ENCODE results near the gene GPC6. TPM values are rescaled to one million over a fixed set of nuclear protein-coding genes. Genes with fewer than 3 reads are reported as not detected.
"Not testable (repeated sequence)": the region's sequence is repeated elsewhere in the genome, so short reads cannot be mapped to it uniquely, and the experiment has no call there.

Gene GPC6
- total RNA-seq, 1 donor from 2014 or later = 8.4 TPM

GRCh38 chr13:94301487-94301886 lies 1074.9 kb downstream of the GPC6 start:
- DNase-seq (no peak), ATAC-seq (no peak)
- H3K27me3 ChIP-seq = no peaks in the 10 kb centered on the region
- no peaks in the 10 kb centered on the region for H3K36me3 ChIP-seq
- intact Hi-C loops (cut with DNase I) = no loop called here
- no peak for TF ChIP-seq CTCF (IDR thresholded peaks at IDR 0.05)
- no peaks in the 10 kb centered on the region for H3K4me1 ChIP-seq
- H3K9me3 ChIP-seq = no peaks in the 10 kb centered on the region
- no peak overlapping the region for H3K27ac ChIP-seq
- H3K4me3 ChIP-seq = no peak overlapping the region

GRCh38 chr13:94302847-94303565 lies 1076.4 kb downstream of the GPC6 start:
- H3K4me1 ChIP-seq; H3K27me3 ChIP-seq; intact Hi-C loops (cut with DNase I); ATAC-seq; H3K9me3 ChIP-seq; DNase-seq; H3K36me3 ChIP-seq; H3K4me3 ChIP-seq; H3K27ac ChIP-seq: not testable (repeated sequence)

GRCh38 chr13:94303644-94304174 lies 1077.1 kb downstream of the GPC6 start:
- TF ChIP-seq CTCF (IDR thresholded peaks at IDR 0.05) = no peak
- DNase-seq (no peak), ATAC-seq (no peak)
- Histone ChIP-seq H3K27me3 (no peaks in the 10 kb centered on the region), H3K36me3 (no peaks in the 10 kb centered on the region), H3K9me3 (no peaks in the 10 kb centered on the region), H3K4me3 (no peak overlapping the region), H3K4me1 (no peaks in the 10 kb centered on the region), H3K27ac (no peak overlapping the region)
- intact Hi-C loops (cut with DNase I) = no loop called here

- intact Hi-C loops (cut with DNase I) = no loop called here
- DNase-seq (no peak), ATAC-seq (no peak)
- Histone ChIP-seq H3K9me3 (no peaks in the 10 kb centered on the region), H3K27ac (no peak overlapping the region), H3K36me3 (no peaks in the 10 kb centered on the region), H3K4me3 (no peak overlapping the region), H3K4me1 (no peaks in the 10 kb centered on the region), H3K27me3 (no peaks in the 10 kb centered on the region)
- no peak for TF ChIP-seq CTCF (IDR thresholded peaks at IDR 0.05)
These were observed 1078.4 kb downstream of the GPC6 start for GRCh38 chr13:94305033-94305432.

GRCh38 chr13:94305463-94305862 lies 1078.9 kb downstream of the GPC6 start:
- ATAC-seq (no peak), DNase-seq (no peak)
- Histone ChIP-seq H3K9me3 (no peaks in the 10 kb centered on the region), H3K4me1 (no peaks in the 10 kb centered on the region), H3K4me3 (no peak overlapping the region), H3K27ac (no peak overlapping the region), H3K36me3 (no peaks in the 10 kb centered on the region), H3K27me3 (no peaks in the 10 kb centered on the region)
- no peak for TF ChIP-seq CTCF (IDR thresholded peaks at IDR 0.05)
- intact Hi-C loops (cut with DNase I) = no loop called here

- no peaks in the 10 kb centered on the region for H3K9me3 ChIP-seq
- no peak for TF ChIP-seq CTCF (IDR thresholded peaks at IDR 0.05)
- DNase-seq = peak; percentile 32
- no peak for ATAC-seq
- no peak overlapping the region for H3K4me3 ChIP-seq
- H3K27me3 ChIP-seq = no peaks in the 10 kb centered on the region
- H3K27ac ChIP-seq = no peak overlapping the region
- intact Hi-C loops (cut with DNase I) = no loop called here
- H3K4me1 ChIP-seq = no peaks in the 10 kb centered on the region
- H3K36me3 ChIP-seq = no peaks in the 10 kb centered on the region
These were observed 1079.3 kb downstream of the GPC6 start for GRCh38 chr13:94305934-94306333.

All from upper lobe of right lung (tissue), 1 donor.